Endothelial cell of umbilical vein (primary cell): ENCODE results near the gene APEH. TPM values are rescaled to one million over a fixed set of nuclear protein-coding genes. Genes with fewer than 3 reads are reported as not detected.
"Not testable (repeated sequence)": the region's sequence is repeated elsewhere in the genome, so short reads cannot be mapped to it uniquely, and the experiment has no call there.

ENCODE experiments used
- BruUV-seq: library from RNA; stranded (reverse); fragments of 400-500 nt; replicated peaks from 2 replicates; lab custom pipeline; 2021; lab: Mats Ljungman, UMichigan
- CTCF ChIA-PET: fragments of 300-600, 350-600 bp; sonication (Branson Sonifier 250); formaldehyde crosslinking; loops from one replicate; lab custom pipeline; 2021; ENCODE audit warnings: antibody characterized with exemption, inconsistent platforms; lab: Charles Lee
- POLR2A ChIA-PET: fragments of 300-600, 350-600 bp; sonication (Branson Sonifier 250); formaldehyde crosslinking; loops from one replicate; lab custom pipeline; 2021; ENCODE audit warnings: antibody characterized with exemption, inconsistent platforms; lab: Charles Lee
- DNase-seq: peaks from one replicate; pipeline ENCODE4 v3.0.0-alpha.2; 2011; ENCODE audit warnings: low read depth, low spot score
- FAIRE-seq: peaks from 2 replicates; lab custom pipeline; 2011; peaks lifted over from hg19 to GRCh38; lab: Jason Lieb, UNC
- H2AFZ ChIP-seq: 2 replicates; pipeline ENCODE4 v1.6.0; 2012; ENCODE audit warnings: low read depth, low read length, control low read depth, inconsistent platforms
- H3K27ac ChIP-seq: 2 replicates; pipeline ENCODE4 v1.5.1; 2011; ENCODE audit warnings: low read depth, mild to moderate bottlenecking, control low read depth, low read length, moderate library complexity; ENCODE audit not compliant: insufficient read depth
- H3K27me3 ChIP-seq, 2 experiments: 2 replicates each; pipeline versions ENCODE4 v1.6.0 to v1.6.1; 2011; ENCODE audit warnings: low read length in 2 of 2, mixed read lengths in 1 of 2; ENCODE audit not compliant: control insufficient read depth in 2 of 2, insufficient read depth in 2 of 2
- H3K36me3 ChIP-seq, 2 experiments: 2 replicates in 1 of 2; 3 replicates in 1 of 2; pipeline ENCODE4 v1.5.1; 2011; ENCODE audit warnings: low read length in 2 of 2, mild to moderate bottlenecking in 1 of 2, moderate library complexity in 1 of 2; ENCODE audit not compliant: control insufficient read depth in 2 of 2, insufficient read depth in 2 of 2; ENCODE audit errors: extremely low read depth in 1 of 2
- H3K4me1 ChIP-seq: 3 replicates; pipeline ENCODE4 v1.5.1; 2011; ENCODE audit warnings: mild to moderate bottlenecking, low read length; ENCODE audit not compliant: control insufficient read depth, insufficient read depth; ENCODE audit errors: extremely low read depth
- H3K4me2 ChIP-seq: 2 replicates; pipeline ENCODE4 v1.6.1; 2011; ENCODE audit warnings: low read length, control low read depth, mixed read lengths; ENCODE audit not compliant: insufficient read depth
- H3K4me3 ChIP-seq, 3 experiments: fragments of 200-600 bp in 1 of 3; sonication (generic), shearing (Covaris generic) in 1 of 3; replicated peaks in 1 of 3; 2 replicates each; pipeline ENCODE4 v1.5.1; 2011 to 2016; ENCODE audit warnings: control low read depth in 3 of 3, low read length in 3 of 3, mild to moderate bottlenecking in 2 of 3, inconsistent platforms in 1 of 3, low read depth in 1 of 3, moderate library complexity in 1 of 3; ENCODE audit not compliant: insufficient read depth in 1 of 3
- H3K79me2 ChIP-seq: 2 replicates; pipeline ENCODE4 v1.6.0; 2012; ENCODE audit warnings: low read length, inconsistent platforms; ENCODE audit not compliant: control insufficient read depth, insufficient read depth
- H3K9ac ChIP-seq: replicated peaks from 2 replicates; pipeline ENCODE3; 2011; ENCODE audit warnings: low read length, control low read depth; ENCODE audit not compliant: insufficient read depth; ENCODE audit errors: extremely low read depth
- H3K9me1 ChIP-seq: replicated peaks from 3 replicates; pipeline ENCODE4 v1.6.0; 2011; ENCODE audit warnings: mild to moderate bottlenecking, low read length; ENCODE audit not compliant: control insufficient read depth, insufficient read depth; ENCODE audit errors: extremely low read depth
- H3K9me3 ChIP-seq: replicated peaks from 2 replicates; pipeline ENCODE4 v1.5.1; 2012; ENCODE audit warnings: low read length, inconsistent platforms; ENCODE audit not compliant: control insufficient read depth, insufficient read depth
- H4K20me1 ChIP-seq: replicated peaks from 2 replicates; pipeline ENCODE3; 2011; ENCODE audit warnings: mild to moderate bottlenecking, low read length; ENCODE audit not compliant: control insufficient read depth, insufficient read depth; ENCODE audit errors: extremely low read depth
- EZH2 ChIP-seq: IDR thresholded peaks from 2 replicates; pipeline ENCODE4 v1.6.1; 2012; ENCODE audit warnings: borderline replicate concordance, low read depth, mild to moderate bottlenecking, moderate library complexity, low read length, inconsistent platforms; ENCODE audit not compliant: severe bottlenecking
- dilution Hi-C: fragments of 300-500 bp; cut with MboI; formaldehyde crosslinking; loops from one replicate; pipeline ENCODE4 v1.15.0; 2019; ENCODE audit warnings: low sequenced_read_pairs; ENCODE audit not compliant: extremely low pct_ligation_motif_present
- intact Hi-C: fragments of 100-400 bp; cut with micrococcal nuclease; formaldehyde crosslinking; loops from one replicate; pipeline ENCODE4 v1.10.0; 2022
- polyA plus RNA-seq, 4 experiments: library from polyadenylated mRNA; depleted of rRNA in 3 of 4; stranded (reverse) in 3 of 4; unstranded in 1 of 4; fragments of >200 nt; gene quantifications; 2 replicates each; pipeline versions ENCODE4 v1.2.1 to v1.2.3, GENCODE V29; 2011 to 2012; ENCODE audit warnings: missing spikeins in 1 of 4
- total RNA-seq: library from RNA; stranded (reverse); gene quantifications from 2 replicates; pipeline ENCODE4 v1.2.3, GENCODE V29; 2021

APEH gene
- total and polyA plus RNA-seq, 2 donors (not counting 3 experiments of a cell fraction or from before 2014, with no cell fraction given): 68.2 to 74.3 TPM

DNA sequence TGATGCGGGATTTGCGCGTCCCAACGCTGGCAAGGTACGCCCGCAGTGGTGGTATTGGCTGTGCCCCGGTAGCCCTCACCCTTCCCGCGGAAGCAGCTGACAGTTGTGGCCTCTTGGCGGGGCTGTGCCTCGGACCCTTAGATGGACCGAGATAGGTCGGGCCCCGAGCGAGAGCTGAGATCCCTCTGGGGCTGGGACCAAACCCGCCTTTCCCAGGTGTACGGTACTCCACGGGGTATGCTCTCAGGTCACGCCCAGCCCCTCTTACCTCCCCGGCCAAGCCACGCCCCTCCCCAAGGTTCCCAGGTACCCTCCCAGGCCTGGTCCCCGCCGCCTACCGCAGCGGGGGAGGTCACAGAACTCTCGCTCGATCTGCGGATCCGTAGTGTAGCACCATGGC lies 12.2 kb downstream of the APEH start:
- H3K9me1 ChIP-seq, DNase-seq, intact Hi-C loops, H3K79me2 ChIP-seq, H3K4me2 ChIP-seq, H3K4me1 ChIP-seq, H2AFZ ChIP-seq, H3K27me3 ChIP-seq, CTCF ChIA-PET, H3K27ac ChIP-seq, H3K36me3 ChIP-seq, H4K20me1 ChIP-seq, H3K9me3 ChIP-seq, BruUV-seq, dilution Hi-C loops, POLR2A ChIA-PET, H3K9ac ChIP-seq: not testable (repeated sequence)
- FAIRE-seq: peak; percentile 37
- TF ChIP-seq EZH2: peak; percentile 36
- peak overlapping the region in 1 of 3 experiments; percentile 33 for H3K4me3 ChIP-seq

DNA sequence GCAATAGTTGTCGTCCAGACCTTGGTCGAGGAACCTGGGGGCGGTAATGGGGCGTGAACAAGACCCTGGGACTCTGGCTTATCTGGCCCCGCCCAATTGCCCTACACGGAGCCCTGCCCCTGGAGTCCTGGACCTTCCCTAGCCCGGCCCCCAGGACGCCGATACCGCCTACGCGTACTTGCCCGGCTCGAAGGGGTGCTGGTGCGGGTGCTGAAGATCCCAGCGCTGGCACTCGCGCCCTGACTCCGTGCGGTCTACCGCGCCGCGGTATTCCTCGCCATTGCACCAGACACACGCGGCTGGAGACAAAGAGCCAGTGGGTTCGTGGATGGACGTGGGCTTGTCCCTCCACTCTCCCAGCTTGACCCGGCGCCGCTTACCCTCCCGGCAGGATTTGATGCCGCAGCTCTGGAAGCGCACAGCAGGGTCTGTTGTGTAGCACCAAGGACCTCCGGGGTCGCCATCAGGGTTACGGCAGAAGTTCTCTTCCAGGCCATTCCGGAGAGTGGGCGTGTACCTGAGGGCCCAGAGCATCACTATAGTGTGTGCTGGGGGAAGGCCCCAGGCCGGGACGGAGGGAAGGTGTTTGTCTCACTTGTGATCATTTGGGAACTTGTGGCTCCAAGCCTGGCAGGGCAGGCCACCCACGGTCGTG lies 12.7 kb downstream of the APEH start:
- H3K4me1 ChIP-seq, H4K20me1 ChIP-seq, dilution Hi-C loops, DNase-seq, H3K4me2 ChIP-seq, H3K9me3 ChIP-seq, H3K27me3 ChIP-seq, FAIRE-seq, CTCF ChIA-PET, H3K79me2 ChIP-seq, H3K9ac ChIP-seq, H3K9me1 ChIP-seq, H3K27ac ChIP-seq, BruUV-seq, POLR2A ChIA-PET, intact Hi-C loops, H3K36me3 ChIP-seq: not testable (repeated sequence)
- Histone ChIP-seq H3K4me3 (peak overlapping the region in 1 of 3 experiments; percentile 33), H2AFZ (peak overlapping the region; percentile 26)

DNA sequence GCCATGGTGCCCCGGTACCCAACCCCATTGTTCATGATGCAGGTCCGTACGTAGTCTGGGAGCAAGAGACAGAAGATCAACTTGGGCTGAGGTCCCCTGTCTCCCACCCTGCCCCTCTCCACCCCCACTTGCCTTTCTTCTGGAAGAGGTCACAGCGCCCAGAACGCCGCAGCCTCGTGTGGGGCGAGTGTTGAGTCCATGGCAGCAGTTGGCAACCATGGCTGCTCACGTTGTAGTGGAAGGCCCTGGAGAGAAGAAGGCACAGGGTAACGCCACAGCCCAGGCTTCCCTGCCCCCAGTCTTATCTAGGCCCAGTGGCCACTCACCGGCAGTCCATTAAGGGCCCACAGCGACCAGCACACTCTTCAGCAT lies 13.3 kb downstream of the APEH start:
- H3K36me3 ChIP-seq, H3K4me2 ChIP-seq, H3K4me1 ChIP-seq, CTCF ChIA-PET, H3K27ac ChIP-seq, intact Hi-C loops, H3K9me3 ChIP-seq, DNase-seq, H3K4me3 ChIP-seq, H3K79me2 ChIP-seq, H3K9me1 ChIP-seq, H4K20me1 ChIP-seq, dilution Hi-C loops, BruUV-seq, POLR2A ChIA-PET, H3K27me3 ChIP-seq, H2AFZ ChIP-seq, FAIRE-seq, H3K9ac ChIP-seq: not testable (repeated sequence)

DNA sequence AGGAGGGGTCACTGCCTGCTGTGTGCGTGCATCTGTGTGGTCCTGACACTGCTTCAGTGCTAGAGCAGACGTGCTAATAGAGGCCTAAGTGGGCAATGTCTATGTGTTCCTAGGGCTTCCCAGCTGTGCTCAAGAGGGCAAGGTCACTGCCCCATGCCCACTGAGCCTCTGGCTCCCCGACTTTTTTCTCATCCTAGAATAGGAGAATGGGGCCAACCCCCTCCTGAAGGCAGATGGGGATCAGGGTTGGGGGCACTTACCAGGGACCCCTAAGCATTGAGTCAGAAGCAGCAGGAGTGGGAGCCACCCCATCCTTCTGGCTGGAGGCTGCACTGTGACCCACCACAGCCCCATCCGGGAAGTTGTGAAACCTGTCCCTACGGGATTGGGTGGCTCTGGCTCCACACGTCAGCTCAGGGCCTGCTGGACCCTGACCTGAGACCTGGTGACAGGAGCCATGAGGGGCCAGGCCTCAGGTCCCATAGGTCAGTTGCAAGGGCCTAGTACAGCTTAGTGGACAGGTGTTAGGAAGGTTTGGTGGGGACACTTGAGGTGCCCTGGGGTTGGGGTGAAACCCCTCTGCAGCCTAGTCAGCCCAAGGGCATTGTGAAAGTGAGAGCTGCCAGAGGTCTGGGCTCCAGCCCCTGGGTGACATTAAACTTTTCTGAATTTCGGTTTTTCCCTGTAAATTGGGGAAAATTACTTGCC lies 14.3 kb downstream of the APEH start:
- dilution Hi-C loops, H4K20me1 ChIP-seq, FAIRE-seq, H3K36me3 ChIP-seq, POLR2A ChIA-PET, H3K79me2 ChIP-seq, BruUV-seq, H3K4me1 ChIP-seq, H3K9ac ChIP-seq, H3K9me3 ChIP-seq, H3K9me1 ChIP-seq, CTCF ChIA-PET, H3K27me3 ChIP-seq, H3K27ac ChIP-seq, DNase-seq: not testable (repeated sequence)
- Histone ChIP-seq H2AFZ (peak overlapping the region; percentile 92), H3K4me2 (peak overlapping the region; percentile 70), H3K4me3 (peak overlapping the region in 1 of 3 experiments; percentile 81)
- intact Hi-C loops: loop anchor here (1.0 kb wide), 1 partner anchor 14 kb away; the partner anchor contains the start of gene APEH
